NB4 (cell line): ENCODE measurements around the gene ASXL1.

Experiments
- CTCF ChIP-seq: IDR thresholded peaks from one replicate; pipeline ENCODE4 v1.5.1; 2012; ENCODE audit warnings: low read depth, low read length
- MAX ChIP-seq: IDR thresholded peaks from 2 replicates; pipeline ENCODE4 v1.6.1; 2011; ENCODE audit warnings: low read depth, low read length
- POLR2A ChIP-seq: IDR thresholded peaks from 2 replicates; pipeline ENCODE4 v1.6.1; 2011; ENCODE audit warnings: mild to moderate bottlenecking; ENCODE audit not compliant: insufficient read length; ENCODE audit errors: extremely low read depth

DNA sequence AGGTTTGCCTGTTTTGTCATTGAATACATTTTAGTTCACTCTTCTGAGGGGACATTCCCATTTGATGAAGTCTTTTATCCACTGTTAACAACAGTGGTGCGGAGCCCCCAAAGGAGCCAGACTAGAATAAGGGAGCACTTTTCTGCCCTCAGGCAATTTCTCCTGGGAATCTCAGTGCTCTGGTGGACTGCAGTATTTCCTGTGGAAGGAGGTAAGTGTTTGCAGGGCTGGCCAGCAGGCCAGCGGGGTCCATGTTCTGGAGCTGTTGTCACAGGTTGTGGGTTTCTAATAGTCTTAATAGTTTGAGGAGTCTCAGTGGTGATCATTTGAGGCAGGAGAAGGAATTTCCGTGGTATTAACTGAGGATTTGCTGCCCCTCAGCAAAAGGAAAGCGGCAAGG, 83.5 kb downstream of the ASXL1 start:
- TF ChIP-seq CTCF (no peak), POLR2A (no peak), MAX (no peak)
